CD14-positive monocyte (primary cell): ENCODE results near the gene HLA-DQB1. TPM values are rescaled to one million over a fixed set of nuclear protein-coding genes. Genes with fewer than 3 reads are reported as not detected.
A peak's percentile ranks its signal among the peaks of the same experiment; 100 is the strongest.
"Not testable (repeated sequence)": the region's sequence is repeated elsewhere in the genome, so short reads cannot be mapped to it uniquely, and the experiment has no call there.

Source experiments
- DNase-seq, 3 donors: peaks; one replicate each; pipeline ENCODE4 v3.0.0-alpha.2; 2011 to 2022
- H2AFZ ChIP-seq: 2 replicates; pipeline ENCODE4 v1.6.0; 2012; ENCODE audit warnings: mild to moderate bottlenecking, low read depth, low read length, inconsistent platforms; ENCODE audit not compliant: insufficient read depth, poor library complexity, severe bottlenecking
- H3K27ac ChIP-seq, 2 donors: 1 replicate in 1 of 2; 2 replicates in 1 of 2; pipeline ENCODE4 v1.5.1; 2012 to 2013; ENCODE audit warnings: low read length in 2 of 2, control low read depth in 1 of 2, inconsistent platforms in 1 of 2, low read depth in 1 of 2, mild to moderate bottlenecking in 1 of 2
- H3K27me3 ChIP-seq, 2 donors: one replicate each; pipeline versions ENCODE4 v1.6.0 to v1.6.1; 2011 to 2013; ENCODE audit warnings: low read length in 2 of 2; ENCODE audit not compliant: control insufficient read depth in 2 of 2, insufficient read depth in 2 of 2
- H3K36me3 ChIP-seq, 2 donors: replicated peaks in 1 of 2; 1 replicate in 1 of 2; 2 replicates in 1 of 2; pipeline versions ENCODE4 v1.5.1 to v1.6.1; 2012 to 2013; ENCODE audit warnings: low read length in 2 of 2, control low read depth in 1 of 2, inconsistent platforms in 1 of 2, mild to moderate bottlenecking in 1 of 2; ENCODE audit not compliant: insufficient read depth in 2 of 2, control insufficient read depth in 1 of 2
- H3K4me1 ChIP-seq, 2 donors: 1 replicate in 1 of 2; 2 replicates in 1 of 2; pipeline versions ENCODE4 v1.5.1 to v1.6.1; 2012 to 2013; ENCODE audit warnings: low read length in 2 of 2, control low read depth in 1 of 2, inconsistent platforms in 1 of 2, mild to moderate bottlenecking in 1 of 2, moderate library complexity in 1 of 2; ENCODE audit not compliant: insufficient read depth in 2 of 2, control insufficient read depth in 1 of 2
- H3K4me2 ChIP-seq: replicated peaks from 2 replicates; pipeline ENCODE3; 2012; ENCODE audit warnings: low read length, moderate library complexity, mild to moderate bottlenecking; ENCODE audit not compliant: poor library complexity, severe bottlenecking; ENCODE audit errors: extremely low read depth
- H3K4me3 ChIP-seq, 3 experiments: fragments of 200-600 bp in 1 of 3; sonication (generic) in 1 of 3; replicated peaks in 1 of 3; 1 replicate in 2 of 3; 2 replicates in 1 of 3; pipeline ENCODE4 v1.5.1; 2011 to 2013; ENCODE audit warnings: low read length in 3 of 3, mild to moderate bottlenecking in 3 of 3, control low read depth in 2 of 3, low read depth in 2 of 3, inconsistent platforms in 1 of 3, moderate library complexity in 1 of 3
- H3K79me2 ChIP-seq: 2 replicates; pipeline ENCODE4 v1.6.0; 2012; ENCODE audit warnings: mild to moderate bottlenecking, control low read depth, inconsistent platforms, low read length, moderate library complexity; ENCODE audit not compliant: insufficient read depth
- H3K9ac ChIP-seq: 2 replicates; pipeline ENCODE4 v1.6.0; 2017; ENCODE audit warnings: low read length, mild to moderate bottlenecking; ENCODE audit not compliant: insufficient read depth, poor library complexity, severe bottlenecking
- H3K9me3 ChIP-seq, 2 donors: replicated peaks in 1 of 2; 1 replicate in 1 of 2; 2 replicates in 1 of 2; pipeline versions ENCODE4 v1.5.1 to v1.6.1; 2012 to 2013; ENCODE audit warnings: low read length in 2 of 2, control low read depth in 1 of 2; ENCODE audit not compliant: control insufficient read depth in 1 of 2, insufficient read depth in 1 of 2
- H4K20me1 ChIP-seq: 2 replicates; pipeline ENCODE4 v1.6.0; 2012; ENCODE audit warnings: mild to moderate bottlenecking, low read length, control low read depth, moderate library complexity; ENCODE audit not compliant: insufficient read depth
- H3K27ac Mint-ChIP-seq, 7 donors: one replicate each; pipeline ENCODE4 v1.8.0; 2020; ENCODE audit warnings: mild to moderate bottlenecking in 7 of 7, mixed read lengths in 7 of 7, moderate library complexity in 6 of 7, inconsistent platforms in 2 of 7
- H3K27me3 Mint-ChIP-seq, 3 donors: one replicate each; pipeline ENCODE4 v1.8.0; 2021 to 2022; ENCODE audit warnings: low read depth in 3 of 3, mild to moderate bottlenecking in 3 of 3, mixed read lengths in 3 of 3, moderate library complexity in 3 of 3, inconsistent platforms in 1 of 3
- H3K36me3 Mint-ChIP-seq, 2 donors: one replicate each; pipeline ENCODE4 v1.8.0; 2020; ENCODE audit warnings: mixed read lengths in 2 of 2, inconsistent platforms in 1 of 2, mild to moderate bottlenecking in 1 of 2
- H3K4me1 Mint-ChIP-seq: one replicate; pipeline ENCODE4 v1.8.0; 2020; ENCODE audit warnings: mild to moderate bottlenecking, mixed read lengths
- H3K4me3 Mint-ChIP-seq, 2 donors: one replicate each; pipeline ENCODE4 v1.8.0; 2020; ENCODE audit warnings: mild to moderate bottlenecking in 2 of 2, mixed read lengths in 2 of 2, moderate library complexity in 1 of 2
- H3K9me3 Mint-ChIP-seq, 7 donors: one replicate each; pipeline ENCODE4 v1.8.0; 2020 to 2022; ENCODE audit warnings: mixed read lengths in 7 of 7, mild to moderate bottlenecking in 6 of 7, moderate library complexity in 6 of 7, inconsistent platforms in 2 of 7
- CTCF ChIP-seq: fragments of 200-600 bp; IDR thresholded peaks from one replicate; pipeline ENCODE4 v1.8.0; 2022; ENCODE audit warnings: antibody characterized with exemption, mild to moderate bottlenecking
- WGBS: methylation state at CpG from one replicate; pipeline ENCODE4 v1.1.5; 2013; ENCODE audit warnings: missing lambda C conversion rate; ENCODE audit not compliant: insufficient coverage; 5-methylcytosine and 5-hydroxymethylcytosine counted together
- intact Hi-C, 2 donors: fragments of 100-400 bp; cut with micrococcal nuclease; formaldehyde crosslinking; loops; one replicate each; pipeline versions ENCODE4 v1.15.0 to v1.15.1; 2023
- polyA plus RNA-seq, 3 donors: library from polyadenylated mRNA; depleted of rRNA in 1 of 3; unstranded in 2 of 3; stranded (reverse) in 1 of 3; fragments of 300-500 nt in 2 of 3; fragments of >200 nt in 1 of 3; fragmentation: Illumina TruSeq in 2 of 3; gene quantifications; 1 replicate in 2 of 3; 2 replicates in 1 of 3; pipeline ENCODE4 v1.2.3, GENCODE V29; 2012 to 2021

HLA-DQB1 gene
- polyA plus RNA-seq, 3 donors, result 66.7 to 638 (median 246) TPM

GRCh38 chr6:32679492-32679891 is 13.0 kb upstream of the HLA-DQB1 start:
- peaks cover 0 to 2% (median 0%) of the 10 kb centered on the region in 3 donors for H3K27me3 Mint-ChIP-seq
- Histone ChIP-seq H3K4me3 (peak overlapping the region in 1 of 3 experiments; percentile 8), H3K79me2 (no peaks in the 10 kb centered on the region), H3K27me3 (no peaks in the 10 kb centered on the region), H3K4me1 (peaks cover 0 to 13% of the 10 kb centered on the region in 2 donors), H2AFZ (no peak overlapping the region), H4K20me1 (no peaks in the 10 kb centered on the region), H3K4me2 (peak overlapping the region; percentile 26), H3K9me3 (no peaks in the 10 kb centered on the region), H3K27ac (no peak overlapping the region), H3K36me3 (no peaks in the 10 kb centered on the region), H3K9ac (no peak overlapping the region)
- intact Hi-C loops, result no loop called here
- peak overlapping the region in 3 of 7 donors; percentile 41 to 45 (median 42) for H3K27ac Mint-ChIP-seq
- H3K4me1 Mint-ChIP-seq, result no peaks in the 10 kb centered on the region
- DNase-seq, result peak in 1 of 3 donors; percentile 35
- H3K9me3 Mint-ChIP-seq, result peaks cover 0 to 42% (median 24%) of the 10 kb centered on the region in 7 donors
- H3K4me3 Mint-ChIP-seq, result peak overlapping the region in 1 of 2 donors; percentile 21
- WGBS, result 0% methylated on average over 1 of the region's 4 CpGs
- TF ChIP-seq CTCF, result no peak
- peaks cover 0 to 14% of the 10 kb centered on the region in 2 donors for H3K36me3 Mint-ChIP-seq

GRCh38 chr6:32674123-32674522 is 7.7 kb upstream of the HLA-DQB1 start:
- WGBS, result no CpG with 5 or more reads among the region's 7 CpGs
- H3K27ac ChIP-seq, H4K20me1 ChIP-seq, H3K9ac ChIP-seq, H3K4me3 ChIP-seq, H2AFZ ChIP-seq, H3K9me3 ChIP-seq, H3K79me2 ChIP-seq, H3K27me3 ChIP-seq, intact Hi-C loops, H3K4me3 Mint-ChIP-seq, H3K36me3 ChIP-seq, H3K27me3 Mint-ChIP-seq, H3K4me2 ChIP-seq, DNase-seq: not testable (repeated sequence)
- Mint-ChIP-seq H3K9me3 (peaks cover 0 to 70% (median 42%) of the 10 kb centered on the region in 7 donors), H3K27ac (peak overlapping the region in 1 of 7 donors; percentile 51), H3K36me3 (peaks cover 2 to 34% of the 10 kb centered on the region in 2 donors), H3K4me1 (peaks cover 20% of the 10 kb centered on the region)
- peaks cover 12 to 25% of the 10 kb centered on the region in 2 donors for H3K4me1 ChIP-seq

GRCh38 chr6:32671908-32672307 is 5.5 kb upstream of the HLA-DQB1 start:
- H3K9me3 Mint-ChIP-seq, result peaks cover 0 to 53% (median 27%) of the 10 kb centered on the region in 7 donors
- H3K27me3 ChIP-seq, H3K4me3 Mint-ChIP-seq, H3K9me3 ChIP-seq, H3K4me2 ChIP-seq, H3K79me2 ChIP-seq, intact Hi-C loops, DNase-seq, H3K36me3 ChIP-seq, H3K4me3 ChIP-seq, H4K20me1 ChIP-seq, H3K27me3 Mint-ChIP-seq, H2AFZ ChIP-seq, H3K9ac ChIP-seq: not testable (repeated sequence)
- WGBS, result no CpG with 5 or more reads among the region's 2 CpGs
- H3K36me3 Mint-ChIP-seq, result peaks cover 2 to 28% of the 10 kb centered on the region in 2 donors
- H3K27ac Mint-ChIP-seq, result peak overlapping the region in 5 of 7 donors; percentile 0 to 99 (median 38)
- peak overlapping the region in 1 of 2 donors; percentile 31 for H3K27ac ChIP-seq
- H3K4me1 Mint-ChIP-seq, result peaks cover 40% of the 10 kb centered on the region
- H3K4me1 ChIP-seq, result peaks cover 21 to 37% of the 10 kb centered on the region in 2 donors
